Measurements from ENCODE around the gene TP53RK. TPM values are rescaled to one million over a fixed set of nuclear protein-coding genes. Genes with fewer than 3 reads are reported as not detected.

TP53RK gene
- total and polyA plus RNA-seq, 9 donors, result 7.7 to 17.5 (median 13.4) TPM

DNA sequence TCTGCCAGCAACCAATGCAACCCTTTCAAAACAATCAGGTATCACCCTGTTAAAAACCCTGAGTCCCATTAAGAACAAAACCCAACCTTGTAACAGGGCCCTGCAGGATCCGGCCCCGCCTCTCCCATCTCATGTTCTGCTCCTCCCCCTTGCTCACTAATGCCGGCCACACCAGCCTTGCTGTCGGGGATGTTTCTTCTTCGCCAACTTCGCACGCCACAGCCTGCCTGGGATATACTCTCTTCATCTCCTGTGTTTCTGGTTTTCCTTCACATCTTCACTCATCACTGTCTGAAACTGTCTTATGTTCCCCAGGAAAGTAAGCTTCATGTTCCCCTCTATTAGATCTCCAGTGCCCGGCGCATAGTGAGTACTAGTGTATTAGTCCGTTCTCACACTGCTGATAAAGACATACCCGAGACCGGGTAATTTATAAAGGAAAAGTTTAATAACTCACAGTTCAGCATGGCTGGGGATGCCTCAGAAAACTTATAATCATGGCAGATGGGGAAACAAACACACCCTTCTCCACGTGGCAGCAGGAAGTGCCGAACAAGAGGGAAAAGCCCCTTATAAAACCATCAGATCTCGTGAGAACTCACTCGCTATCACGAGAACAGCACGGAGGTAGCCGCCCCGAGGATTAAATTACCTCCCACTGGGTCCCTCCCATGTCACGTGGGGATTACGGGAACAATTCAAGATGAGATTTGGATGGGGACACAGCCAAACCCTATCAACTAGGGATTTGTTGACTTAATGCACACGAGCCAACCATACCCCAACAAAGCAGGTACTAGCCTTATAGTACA is 5.1 kb downstream of the TP53RK start:
- peak; percentile 53 to 67 (median 65) for DNase-seq
- intact Hi-C loops (cut with DNase I), result loop anchor here in 2 of 4 donors (5.0 kb wide), 2 partner anchors 122 to 127 kb away; no protein-coding TSS in a partner anchor
- Histone ChIP-seq H3K27me3 (no peaks in the 10 kb centered on the region), H3K27ac (peak overlapping the region in 1 of 2 donors; percentile 39), H3K36me3 (no peaks in the 10 kb centered on the region), H3K4me3 (peak overlapping the region; percentile 34), H3K4me1 (ENCODE audit: insufficient read depth) (peaks cover 11% of the 10 kb centered on the region), H3K9me3 (no peaks in the 10 kb centered on the region)
- no peak for TF ChIP-seq EP300 (IDR thresholded peaks at IDR 0.05)
- TF ChIP-seq POLR2A (IDR thresholded peaks at IDR 0.05), result no peak
- TF ChIP-seq CTCF (IDR thresholded peaks at IDR 0.05), result no peak
- 4 to 15% (median 9%) methylated on average over 23 of the region's 23 CpGs for WGBS, 3 donors

GRCh38 chr20:46683668-46683938 is 5.6 kb downstream of the TP53RK start:
- intact Hi-C loops (cut with DNase I), result loop anchor here in 2 of 4 donors (5.0 kb wide), 2 partner anchors 121 to 126 kb away; no protein-coding TSS in a partner anchor
- WGBS, 3 donors, result 4 to 9% (median 5%) methylated on average over 8 of the region's 8 CpGs
- H3K27me3 ChIP-seq, result no peaks in the 10 kb centered on the region
- peak in 1 of 5 donors; percentile 51 for DNase-seq
- H3K36me3 ChIP-seq, result no peaks in the 10 kb centered on the region
- H3K9me3 ChIP-seq, result no peaks in the 10 kb centered on the region
- peaks cover 11% of the 10 kb centered on the region for H3K4me1 ChIP-seq (ENCODE audit: insufficient read depth)
- H3K27ac ChIP-seq, result no peak overlapping the region
- TF ChIP-seq EP300 (IDR thresholded peaks at IDR 0.05) (no peak), CTCF (IDR thresholded peaks at IDR 0.05) (no peak), POLR2A (IDR thresholded peaks at IDR 0.05) (no peak)
- peak overlapping the region; percentile 34 for H3K4me3 ChIP-seq

- H3K4me3 ChIP-seq, result peak overlapping the region; percentile 34
- peaks cover 11% of the 10 kb centered on the region for H3K4me1 ChIP-seq (ENCODE audit: insufficient read depth)
- H3K9me3 ChIP-seq, result no peaks in the 10 kb centered on the region
- H3K36me3 ChIP-seq, result no peaks in the 10 kb centered on the region
- TF ChIP-seq CTCF (IDR thresholded peaks at IDR 0.05) (no peak), POLR2A (IDR thresholded peaks at IDR 0.05) (no peak), EP300 (IDR thresholded peaks at IDR 0.05) (no peak)
- no peaks in the 10 kb centered on the region for H3K27me3 ChIP-seq
- WGBS, 3 donors, result 5 to 11% (median 5%) methylated on average over 12 of the region's 12 CpGs
- intact Hi-C loops (cut with DNase I), result loop anchor here in 2 of 4 donors (5.0 kb wide), 2 partner anchors 121 to 126 kb away; no protein-coding TSS in a partner anchor
- H3K27ac ChIP-seq, result no peak overlapping the region
- DNase-seq, result no peak
Measured at GRCh38 chr20:46683011-46683667, 6.1 kb downstream of the TP53RK start.

DNA sequence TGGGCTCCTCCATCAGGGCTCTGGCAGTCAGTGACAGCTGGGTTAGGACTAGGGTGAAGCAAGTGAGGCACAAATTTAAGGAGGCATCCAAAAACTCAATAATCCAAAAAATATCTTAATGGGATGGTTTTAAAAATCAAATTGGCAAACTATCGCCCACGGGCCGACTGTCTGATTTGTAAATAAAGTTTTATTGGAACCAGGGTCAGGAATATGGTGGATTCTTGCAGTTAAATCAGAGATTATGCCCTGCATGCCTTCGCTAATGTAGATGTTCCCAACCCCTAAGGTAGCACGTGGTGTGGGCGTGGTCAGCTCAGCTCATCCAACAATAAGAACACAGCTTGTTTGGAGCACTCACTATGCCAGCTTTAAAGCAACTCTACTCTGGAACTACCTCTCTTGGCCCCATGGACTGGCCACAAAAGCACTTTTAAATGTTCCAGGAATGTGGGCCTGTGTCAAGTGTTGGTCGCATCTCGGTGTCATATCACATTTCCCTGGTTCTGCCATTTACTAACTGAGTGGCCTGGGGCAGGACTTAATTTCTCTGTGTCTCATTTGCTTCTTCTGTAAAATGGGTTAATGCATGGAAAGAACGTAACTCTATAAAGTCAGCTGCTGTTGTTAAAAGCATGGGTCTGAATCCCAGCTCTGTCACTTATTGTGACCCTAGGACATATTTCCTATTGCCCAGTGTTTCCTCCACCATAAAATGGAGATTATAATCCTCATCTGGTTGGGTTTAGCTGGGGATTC is 7.0 kb downstream of the TP53RK start:
- DNase-seq, result no peak
- Histone ChIP-seq H3K9me3 (no peaks in the 10 kb centered on the region), H3K36me3 (no peaks in the 10 kb centered on the region), H3K27me3 (no peaks in the 10 kb centered on the region), H3K4me3 (no peak overlapping the region), H3K27ac (no peak overlapping the region), H3K4me1 (ENCODE audit: insufficient read depth) (peaks cover 8% of the 10 kb centered on the region)
- intact Hi-C loops (cut with DNase I), result loop anchor here in 2 of 4 donors (5.0 kb wide), 2 partner anchors 120 to 125 kb away; no protein-coding TSS in a partner anchor
- TF ChIP-seq POLR2A (IDR thresholded peaks at IDR 0.05), result no peak
- TF ChIP-seq CTCF (IDR thresholded peaks at IDR 0.05), result no peak
- TF ChIP-seq EP300 (IDR thresholded peaks at IDR 0.05), result no peak
- WGBS, 3 donors, result 83 to 88% (median 84%) methylated on average over 9 of the region's 9 CpGs
